ENCODE results near the gene ALKBH6. TPM values are rescaled to one million over a fixed set of nuclear protein-coding genes. Genes with fewer than 3 reads are reported as not detected.

ALKBH6 gene
- total and polyA plus RNA-seq, 2 of the 8 experiments (the other 6 are each of a cell fraction or from before 2014, with no cell fraction given), result 19.2 to 33.3 TPM

- no peak for TF ChIP-seq TCF12 (IDR thresholded peaks at IDR 0.05; ENCODE audit: low read depth, low read length)
Measured at GRCh38 chr19:35991731-35992450, 22.1 kb downstream of the ALKBH6 start (continued).
